HCT116 (cell line): ENCODE results near the gene TCIRG1.

Experiments
- CEBPB ChIP-seq: IDR thresholded peaks from 2 replicates; pipeline ENCODE4 v1.6.1; 2012; ENCODE audit warnings: low read depth
- EZH2 ChIP-seq: fragments of 200-600 bp; sonication (generic); IDR thresholded peaks from 2 replicates; pipeline ENCODE4 v1.6.1; 2017; ENCODE audit warnings: antibody characterized with exemption, mixed run types
- EZH2phosphoT487 ChIP-seq: fragments of 200-600 bp; IDR thresholded peaks from 2 replicates; pipeline ENCODE4 v1.6.1; 2018; ENCODE audit warnings: antibody characterized with exemption, borderline replicate concordance
- JUND ChIP-seq: IDR thresholded peaks from 2 replicates; pipeline ENCODE4 v1.6.1; 2012
- MAX ChIP-seq: IDR thresholded peaks from 2 replicates; pipeline ENCODE4 v1.6.1; 2012
- POLR2A ChIP-seq: IDR thresholded peaks from 2 replicates; pipeline ENCODE4 v1.7.0; 2011; ENCODE audit warnings: borderline replicate concordance; ENCODE audit not compliant: insufficient read depth, insufficient read length; ENCODE audit errors: extremely low read depth
- POLR2AphosphoS5 ChIP-seq: IDR thresholded peaks from 2 replicates; pipeline ENCODE4 v1.6.1; 2011; ENCODE audit warnings: mild to moderate bottlenecking, low read depth, low read length, moderate library complexity
- REST ChIP-seq: IDR thresholded peaks from 2 replicates; pipeline ENCODE4 v1.6.1; 2012; ENCODE audit warnings: low read depth
- TF ChIP-seq, protein P1 (sequence below), 3 experiments: fragments of 200-600 bp in 1 of 3; sonication (generic) in 1 of 3; IDR thresholded peaks in 2 of 3; conservative IDR thresholded peaks in 1 of 3; 2 replicates each; pipeline ENCODE4 v1.5.1; 2012 to 2017; ENCODE audit warnings: low read depth in 2 of 3, low read length in 2 of 3, antibody characterized with exemption in 1 of 3, borderline replicate concordance in 1 of 3, control low read depth in 1 of 3, mild to moderate bottlenecking in 1 of 3, mixed read lengths in 1 of 3, mixed run types in 1 of 3, moderate library complexity in 1 of 3; ENCODE audit not compliant: insufficient read depth in 1 of 3
- TF ChIP-seq, protein P2 (sequence below): IDR thresholded peaks from 2 replicates; pipeline ENCODE4 v1.6.1; 2012

- TF ChIP-seq EZH2 (no peak), REST (no peak), MAX (no peak), POLR2AphosphoS5 (no peak), POLR2A (no peak), CEBPB (no peak), JUND (no peak), EZH2phosphoT487 (no peak)
- TF ChIP-seq, protein P1, sequence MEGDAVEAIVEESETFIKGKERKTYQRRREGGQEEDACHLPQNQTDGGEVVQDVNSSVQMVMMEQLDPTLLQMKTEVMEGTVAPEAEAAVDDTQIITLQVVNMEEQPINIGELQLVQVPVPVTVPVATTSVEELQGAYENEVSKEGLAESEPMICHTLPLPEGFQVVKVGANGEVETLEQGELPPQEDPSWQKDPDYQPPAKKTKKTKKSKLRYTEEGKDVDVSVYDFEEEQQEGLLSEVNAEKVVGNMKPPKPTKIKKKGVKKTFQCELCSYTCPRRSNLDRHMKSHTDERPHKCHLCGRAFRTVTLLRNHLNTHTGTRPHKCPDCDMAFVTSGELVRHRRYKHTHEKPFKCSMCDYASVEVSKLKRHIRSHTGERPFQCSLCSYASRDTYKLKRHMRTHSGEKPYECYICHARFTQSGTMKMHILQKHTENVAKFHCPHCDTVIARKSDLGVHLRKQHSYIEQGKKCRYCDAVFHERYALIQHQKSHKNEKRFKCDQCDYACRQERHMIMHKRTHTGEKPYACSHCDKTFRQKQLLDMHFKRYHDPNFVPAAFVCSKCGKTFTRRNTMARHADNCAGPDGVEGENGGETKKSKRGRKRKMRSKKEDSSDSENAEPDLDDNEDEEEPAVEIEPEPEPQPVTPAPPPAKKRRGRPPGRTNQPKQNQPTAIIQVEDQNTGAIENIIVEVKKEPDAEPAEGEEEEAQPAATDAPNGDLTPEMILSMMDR (IDR thresholded peaks at IDR 0.05 in 2 of 3, conservative IDR thresholded peaks at IDR 0.05 in 1 of 3; ENCODE audit: borderline replicate concordance in 1 of 3, insufficient read depth in 1 of 3, low read depth in 2 of 3, low read length in 2 of 3): no peak
- TF ChIP-seq, protein P2, sequence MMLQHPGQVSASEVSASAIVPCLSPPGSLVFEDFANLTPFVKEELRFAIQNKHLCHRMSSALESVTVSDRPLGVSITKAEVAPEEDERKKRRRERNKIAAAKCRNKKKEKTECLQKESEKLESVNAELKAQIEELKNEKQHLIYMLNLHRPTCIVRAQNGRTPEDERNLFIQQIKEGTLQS: no peak
These were observed 2.9 kb downstream of the TCIRG1 start for GRCh38 chr11:68041617-68042218.
